BJ (cell line): ENCODE measurements around the gene METTL25B. TPM values are rescaled to one million over a fixed set of nuclear protein-coding genes. Genes with fewer than 3 reads are reported as not detected.

Experiments used
- CTCF ChIA-PET: fragments of 350-600 bp; formaldehyde crosslinking; extraction: SDS; loops from one replicate; lab custom pipeline; 2021; ENCODE audit warnings: antibody characterized with exemption, inconsistent platforms; lab: Yijun Ruan, JAX
- POLR2A ChIA-PET: fragments of 300-600 bp; sonication (Branson Sonifier 250); formaldehyde crosslinking; extraction: SDS; loops from one replicate; lab custom pipeline; 2021; ENCODE audit warnings: antibody characterized with exemption; lab: Charles Lee
- DNase-seq: peaks from one replicate; pipeline ENCODE4 v3.0.0-alpha.2; 2011; ENCODE audit warnings: low read depth
- H3K27me3 ChIP-seq: 2 replicates; pipeline ENCODE4 v1.6.0; 2011; ENCODE audit warnings: low read length; ENCODE audit not compliant: control insufficient read depth, insufficient read depth
- H3K36me3 ChIP-seq: 2 replicates; pipeline ENCODE4 v1.5.1; 2011; ENCODE audit warnings: low read length; ENCODE audit not compliant: control insufficient read depth, insufficient read depth
- H3K4me3 ChIP-seq: 2 replicates; pipeline ENCODE4 v1.5.1; 2011; ENCODE audit warnings: low read depth, mild to moderate bottlenecking, control low read depth, low read length
- polyA plus RNA-seq: library from polyadenylated mRNA; depleted of rRNA; stranded (reverse); fragments of >200 nt; gene quantifications from 2 replicates; pipeline ENCODE4 v1.2.3, GENCODE V29; 2011
- TF ChIP-seq, protein P1 (sequence below): IDR thresholded peaks from 2 replicates; pipeline ENCODE4 v1.5.1; 2011; ENCODE audit warnings: low read depth, mild to moderate bottlenecking, control low read depth, inconsistent platforms, low read length, moderate library complexity; ENCODE audit not compliant: insufficient read depth

METTL25B gene
- polyA plus RNA-seq, 1 experiment: 14.6 TPM

DNA sequence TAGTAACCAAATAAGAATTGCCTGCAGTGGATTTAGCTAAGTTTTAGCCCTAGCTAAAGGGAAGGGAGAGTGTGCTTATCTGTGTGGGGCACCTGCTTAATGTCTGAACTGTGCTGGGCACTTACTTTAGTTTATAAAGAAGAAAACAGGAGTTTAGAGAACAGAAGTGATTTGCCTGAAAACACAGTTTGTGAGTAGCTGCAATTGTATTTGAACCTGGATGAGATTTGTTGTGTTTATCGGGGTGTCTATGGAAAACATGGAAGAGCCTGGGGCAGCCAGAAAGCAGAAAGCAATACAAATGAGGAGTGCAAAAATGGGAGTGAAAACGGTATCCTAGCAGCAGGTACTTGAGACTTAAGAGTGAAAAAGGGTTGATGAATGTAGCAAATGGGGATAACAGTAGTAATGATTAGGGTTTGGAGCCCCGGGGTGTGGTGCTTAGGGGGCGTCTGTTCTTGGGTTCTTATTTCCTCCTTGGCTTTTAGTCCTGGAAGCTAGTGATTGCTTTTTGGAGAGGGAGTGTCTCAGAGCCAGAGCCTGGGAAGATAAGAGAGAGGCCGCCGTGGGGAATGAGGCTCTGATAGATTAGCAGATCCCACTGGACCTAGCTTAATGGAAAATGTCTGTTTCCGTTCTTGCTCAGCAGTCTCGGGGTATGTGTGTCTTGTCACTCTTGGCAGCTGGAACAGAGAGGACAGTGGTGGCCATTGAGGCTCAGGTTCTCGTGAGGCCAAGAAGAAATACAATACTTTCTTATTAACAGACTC is 44.6 kb downstream of the METTL25B start:
- H3K27me3 ChIP-seq: no peaks in the 10 kb centered on the region
- TF ChIP-seq, protein P1, sequence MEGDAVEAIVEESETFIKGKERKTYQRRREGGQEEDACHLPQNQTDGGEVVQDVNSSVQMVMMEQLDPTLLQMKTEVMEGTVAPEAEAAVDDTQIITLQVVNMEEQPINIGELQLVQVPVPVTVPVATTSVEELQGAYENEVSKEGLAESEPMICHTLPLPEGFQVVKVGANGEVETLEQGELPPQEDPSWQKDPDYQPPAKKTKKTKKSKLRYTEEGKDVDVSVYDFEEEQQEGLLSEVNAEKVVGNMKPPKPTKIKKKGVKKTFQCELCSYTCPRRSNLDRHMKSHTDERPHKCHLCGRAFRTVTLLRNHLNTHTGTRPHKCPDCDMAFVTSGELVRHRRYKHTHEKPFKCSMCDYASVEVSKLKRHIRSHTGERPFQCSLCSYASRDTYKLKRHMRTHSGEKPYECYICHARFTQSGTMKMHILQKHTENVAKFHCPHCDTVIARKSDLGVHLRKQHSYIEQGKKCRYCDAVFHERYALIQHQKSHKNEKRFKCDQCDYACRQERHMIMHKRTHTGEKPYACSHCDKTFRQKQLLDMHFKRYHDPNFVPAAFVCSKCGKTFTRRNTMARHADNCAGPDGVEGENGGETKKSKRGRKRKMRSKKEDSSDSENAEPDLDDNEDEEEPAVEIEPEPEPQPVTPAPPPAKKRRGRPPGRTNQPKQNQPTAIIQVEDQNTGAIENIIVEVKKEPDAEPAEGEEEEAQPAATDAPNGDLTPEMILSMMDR: no peak
- CTCF ChIA-PET: interaction anchor here (0.9 to 1.2 kb wide), 6 partner anchors 8 to 155 kb away, joined by 3 to 7 read pairs (median 4); partner anchors contain the start of gene LRRC71
- H3K36me3 ChIP-seq: peaks cover 3% of the 10 kb centered on the region
- POLR2A ChIA-PET: interaction anchor here (0.9 kb wide), 1 partner anchor 65 kb away, joined by 6 read pairs; no protein-coding TSS in a partner anchor
- H3K4me3 ChIP-seq: no peak overlapping the region
- DNase-seq: no peak

DNA sequence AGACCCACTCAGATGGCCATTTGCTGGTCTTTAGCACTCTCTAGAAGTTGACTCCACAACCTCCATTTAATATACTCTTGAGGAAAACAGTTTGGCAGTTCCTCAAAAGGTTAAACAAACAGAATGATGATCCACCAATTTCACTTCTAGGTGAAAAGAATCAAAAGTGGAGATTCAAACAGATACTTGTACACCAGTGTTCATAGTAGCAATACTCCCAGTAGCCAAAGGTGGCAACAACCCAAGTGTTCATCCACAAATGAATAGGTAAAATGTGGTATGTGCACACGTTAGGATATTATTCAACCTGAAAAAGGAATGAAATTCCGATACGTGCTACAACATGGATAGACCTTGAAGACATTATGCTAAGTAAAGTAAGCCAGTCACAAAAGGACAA is 45.3 kb downstream of the METTL25B start:
- ChIA-PET CTCF (interaction anchor here (1.1 to 1.2 kb wide), 3 partner anchors 47 to 154 kb away, joined by 3 to 7 read pairs (median 4); no protein-coding TSS in a partner anchor), POLR2A (no interaction called here)
- no peak for DNase-seq
- Histone ChIP-seq H3K36me3 (peaks cover 3% of the 10 kb centered on the region), H3K4me3 (no peak overlapping the region), H3K27me3 (no peaks in the 10 kb centered on the region)
- TF ChIP-seq, protein P1: no peak

DNA sequence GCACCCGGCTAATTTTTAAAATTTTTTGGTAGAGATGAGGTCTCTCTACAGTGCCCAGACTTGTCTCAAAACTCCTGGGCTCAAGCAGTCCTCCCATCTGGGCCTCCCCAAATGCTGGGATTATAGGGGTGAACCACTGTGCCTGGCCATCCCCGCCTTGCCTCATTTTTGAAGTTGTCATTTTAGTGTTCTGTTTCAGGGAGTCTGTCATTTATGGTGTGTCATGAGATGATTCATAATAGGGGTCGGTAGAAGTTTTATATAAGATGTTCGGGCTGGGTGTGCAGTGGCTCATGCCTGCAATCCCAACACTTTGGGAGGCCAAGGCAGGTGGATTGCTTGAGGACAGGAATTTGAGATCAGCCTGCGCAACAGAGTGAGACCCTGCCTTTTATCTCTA is 47.5 kb downstream of the METTL25B start:
- TF ChIP-seq, protein P1: no peak
- CTCF ChIA-PET: interaction anchor here (0.9 kb wide), 1 partner anchor 10 kb away, joined by 3 read pairs; no protein-coding TSS in a partner anchor

GRCh38 chr1:156776942-156777341 is 48.7 kb downstream of the METTL25B start:
- ChIA-PET CTCF (interaction anchor here (0.6 to 1.0 kb wide), 2 partner anchors 51 to 89 kb away, joined by 3 read pairs; no protein-coding TSS in a partner anchor), POLR2A (no interaction called here)
- H3K36me3 ChIP-seq: peaks cover 2% of the 10 kb centered on the region
- no peak overlapping the region for H3K4me3 ChIP-seq
- H3K27me3 ChIP-seq: no peaks in the 10 kb centered on the region
- no peak for DNase-seq
- TF ChIP-seq, protein P1: no peak

More for the DNA sequence above, 47.5 kb downstream of the METTL25B start:
- Histone ChIP-seq H3K4me3 (no peak overlapping the region), H3K36me3 (peaks cover 3% of the 10 kb centered on the region), H3K27me3 (no peaks in the 10 kb centered on the region)
- POLR2A ChIA-PET: no interaction called here
- no peak for DNase-seq

- CTCF ChIA-PET: interaction anchor here (0.9 to 1.0 kb wide), 2 partner anchors 51 to 83 kb away, joined by 3 read pairs; partner anchors contain the start of gene NTRK1
- POLR2A ChIA-PET: no interaction called here
- DNase-seq: no peak
Observed at GRCh38 chr1:156777573-156777972, 49.3 kb downstream of the METTL25B start.

More at GRCh38 chr1:156777573-156777972, 49.3 kb downstream of the METTL25B start:
- no peaks in the 10 kb centered on the region for H3K27me3 ChIP-seq
- peaks cover 2% of the 10 kb centered on the region for H3K36me3 ChIP-seq
- no peak overlapping the region for H3K4me3 ChIP-seq
- TF ChIP-seq, protein P1: no peak
